GM19372 (cell line): ENCODE data around the gene CLUH.
"Not testable (repeated sequence)": the region's sequence is repeated elsewhere in the genome, so short reads cannot be mapped to it uniquely, and the experiment has no call there.

Experiments
- ATAC-seq: cut with Tn5 transposase; IDR thresholded peaks from one replicate; pipeline ENCODE4 v1.9.1; 2021; ENCODE audit warnings: mild to moderate bottlenecking, low read depth, moderate library complexity; ENCODE audit not compliant: unreplicated experiment

Gene CLUH

DNA sequence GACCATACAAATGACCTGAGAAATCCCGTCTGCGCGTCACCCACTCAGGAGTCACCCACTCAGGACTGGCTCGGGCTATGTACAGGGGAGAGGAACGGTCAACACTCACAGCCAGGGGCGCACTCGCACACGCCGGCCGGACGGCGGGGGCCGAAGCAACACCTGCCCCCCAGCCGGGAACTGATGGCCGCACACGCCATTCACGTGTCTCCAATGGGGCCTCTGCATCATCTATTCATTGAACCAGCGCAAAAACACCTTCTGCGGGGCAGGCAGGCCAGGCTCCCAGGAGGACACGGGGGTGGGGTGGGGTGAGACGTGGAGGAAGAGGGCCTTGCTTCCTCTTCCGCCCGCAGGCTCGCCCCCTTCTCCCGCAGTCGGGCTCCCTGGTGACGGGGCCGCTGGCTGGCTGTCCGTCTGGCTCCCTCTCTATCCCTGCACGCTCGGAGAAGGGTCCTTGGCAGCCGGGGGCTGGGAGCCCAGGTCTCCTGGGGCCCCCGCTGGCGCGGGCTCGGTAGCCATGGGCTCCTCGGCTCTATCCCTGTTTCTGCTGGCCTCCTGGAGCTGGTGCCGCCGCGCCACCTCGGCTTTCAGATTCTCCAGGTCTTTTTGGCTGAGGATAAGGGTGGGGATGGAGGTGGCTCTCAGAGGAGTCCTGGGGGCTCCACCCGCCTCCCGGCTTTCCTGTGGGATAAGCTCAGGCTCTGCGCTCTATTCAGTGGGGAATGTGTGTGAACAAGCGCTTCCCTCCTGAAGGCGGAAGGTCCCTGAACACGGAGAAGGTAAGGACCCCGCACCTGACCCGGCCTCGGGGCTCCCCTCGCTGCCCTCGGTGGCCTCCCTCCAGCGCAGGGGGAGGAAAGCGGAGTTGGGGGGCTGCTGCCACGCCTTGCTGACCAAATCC lies 21.1 kb downstream of the CLUH start:
- ATAC-seq = no peak

DNA sequence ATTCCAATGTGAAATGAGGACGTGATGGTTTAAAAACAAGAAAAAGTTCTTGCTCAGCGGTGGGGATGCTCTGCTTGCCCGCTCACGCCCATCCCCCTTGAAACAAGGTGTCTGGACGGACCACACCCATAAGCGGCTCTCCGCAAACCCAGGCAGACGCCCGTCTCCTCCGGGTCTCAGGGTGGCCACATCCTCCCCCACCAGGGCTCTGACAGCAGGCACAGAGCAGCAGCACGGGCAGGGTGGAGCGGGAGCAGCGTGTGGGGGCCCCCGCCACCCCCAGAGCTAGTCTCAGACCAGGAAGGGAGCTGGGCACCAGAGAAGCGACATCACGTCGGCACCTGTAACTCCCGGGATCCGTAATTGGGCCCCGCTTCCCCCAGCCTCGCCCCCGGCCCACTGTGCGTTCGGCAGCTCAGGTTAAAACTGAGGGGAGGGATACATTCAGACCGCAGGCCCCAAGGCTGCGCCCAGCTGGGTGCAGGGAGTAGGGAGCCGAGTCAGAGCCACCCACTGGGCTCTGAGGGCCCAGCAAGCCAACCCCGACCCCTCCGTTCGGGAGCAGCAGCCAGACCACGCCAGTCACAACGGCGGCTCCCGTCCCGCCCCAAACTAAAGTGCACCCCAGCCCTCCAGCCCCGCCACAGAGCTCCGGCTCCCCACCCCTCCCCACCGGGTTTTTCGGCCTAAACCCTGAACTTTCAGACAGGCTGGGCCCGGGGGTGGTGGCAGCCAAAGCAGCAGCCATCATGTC lies 22.0 kb downstream of the CLUH start:
- ATAC-seq = no peak

DNA sequence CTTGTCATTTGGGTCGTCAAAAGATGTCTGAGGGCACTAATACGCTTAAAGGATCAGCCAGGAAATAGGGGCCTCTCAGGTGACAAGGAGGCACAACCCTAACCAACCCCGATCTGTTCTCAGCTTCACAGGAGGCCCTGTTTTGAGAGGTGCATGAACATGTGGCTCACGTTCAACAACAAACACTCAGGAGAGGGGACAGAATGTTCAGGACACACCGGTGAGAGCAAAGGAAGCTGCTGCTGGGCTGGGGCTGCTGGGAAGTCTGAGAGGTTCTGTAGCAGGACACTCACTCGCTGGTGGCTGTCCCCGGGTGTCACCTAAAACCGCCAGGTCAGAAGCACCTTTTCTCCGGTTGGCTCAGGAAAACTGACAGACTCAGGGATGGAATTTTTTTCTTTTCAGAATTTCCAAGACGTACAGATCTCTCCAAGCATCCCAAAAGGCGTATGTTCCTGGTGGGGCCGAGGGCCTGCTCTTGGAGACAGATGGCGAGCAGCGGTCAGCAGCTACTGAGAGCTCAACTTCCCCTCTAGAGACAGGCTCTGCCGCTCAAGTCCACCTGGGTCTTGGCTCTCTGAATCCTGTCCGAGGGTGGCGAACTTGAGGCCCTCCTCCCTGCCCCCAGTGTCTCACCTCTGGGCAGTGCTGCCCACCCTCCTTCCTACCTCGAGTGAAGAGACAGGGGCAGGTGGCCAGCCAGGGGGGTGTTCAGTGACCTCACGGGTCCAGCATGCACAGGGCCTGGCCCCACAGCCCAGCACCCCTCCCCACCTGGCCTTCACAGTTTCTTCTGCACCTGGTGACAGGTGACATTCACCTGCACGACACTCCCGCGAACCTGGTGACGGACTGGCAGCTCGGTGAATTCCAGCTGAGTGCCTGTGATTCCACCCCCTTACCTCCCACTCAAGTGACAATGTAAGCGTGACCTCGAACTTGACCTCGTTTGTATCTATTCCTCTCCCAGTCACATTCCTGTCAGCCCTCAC lies 22.9 kb downstream of the CLUH start:
- no peak for ATAC-seq

DNA sequence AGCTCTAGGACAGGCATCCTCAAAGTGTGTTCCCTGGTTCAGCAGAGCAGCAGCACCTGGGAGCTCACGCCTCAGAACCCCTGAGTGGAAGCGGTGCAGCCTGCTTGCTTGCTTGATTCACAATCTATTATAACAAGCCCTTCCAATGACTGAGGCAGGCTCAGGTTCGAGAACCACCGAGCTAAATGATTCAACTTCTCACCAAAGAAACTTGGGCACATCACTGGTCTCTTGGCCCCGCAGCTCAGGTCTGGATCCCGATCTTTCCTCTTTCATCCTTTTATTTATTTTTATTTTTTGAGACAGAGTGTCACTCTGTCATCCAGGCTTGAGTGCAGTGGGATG lies 24.5 kb downstream of the CLUH start:
- ATAC-seq = no peak

DNA sequence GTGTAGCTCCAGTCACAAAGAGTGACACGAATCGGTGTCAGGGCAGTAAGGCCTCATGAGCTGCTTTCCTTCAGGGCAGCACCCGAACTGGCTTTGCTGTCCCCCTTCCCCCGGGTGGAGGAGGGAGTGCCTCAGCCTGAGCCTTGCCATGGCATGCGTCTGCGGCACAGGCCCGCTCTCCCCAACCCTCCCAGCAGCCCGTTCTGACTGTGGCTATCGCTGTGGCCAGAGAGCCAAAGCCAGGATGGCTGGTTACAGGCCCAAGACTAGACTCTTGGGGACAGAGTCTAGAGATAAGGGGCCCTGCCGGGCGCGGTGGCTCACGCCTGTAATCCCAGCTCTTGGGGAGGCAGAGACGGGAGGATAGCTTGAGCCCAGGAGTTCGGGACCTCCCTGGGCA lies 25.9 kb downstream of the CLUH start:
- no peak for ATAC-seq

DNA sequence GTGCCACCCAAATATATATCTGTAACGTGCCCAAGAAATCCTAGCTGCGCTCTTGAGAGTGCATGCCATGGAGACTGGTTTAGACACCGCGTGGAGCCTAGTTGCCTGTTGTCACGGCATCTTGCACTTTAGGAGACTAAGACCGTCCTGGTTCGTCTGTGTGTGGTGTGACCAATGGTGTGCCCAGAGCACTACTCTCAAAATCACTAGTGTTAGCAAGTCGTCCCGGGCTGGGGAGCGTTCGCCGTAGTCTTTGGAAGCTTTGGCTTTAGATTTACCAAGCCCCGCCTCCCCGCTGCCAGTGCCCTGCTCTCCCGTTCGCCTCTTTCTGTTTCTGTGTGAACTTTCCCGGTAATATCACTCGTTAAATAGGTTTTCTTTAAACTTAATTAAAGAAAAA lies 27.0 kb downstream of the CLUH start:
- ATAC-seq = no peak

DNA sequence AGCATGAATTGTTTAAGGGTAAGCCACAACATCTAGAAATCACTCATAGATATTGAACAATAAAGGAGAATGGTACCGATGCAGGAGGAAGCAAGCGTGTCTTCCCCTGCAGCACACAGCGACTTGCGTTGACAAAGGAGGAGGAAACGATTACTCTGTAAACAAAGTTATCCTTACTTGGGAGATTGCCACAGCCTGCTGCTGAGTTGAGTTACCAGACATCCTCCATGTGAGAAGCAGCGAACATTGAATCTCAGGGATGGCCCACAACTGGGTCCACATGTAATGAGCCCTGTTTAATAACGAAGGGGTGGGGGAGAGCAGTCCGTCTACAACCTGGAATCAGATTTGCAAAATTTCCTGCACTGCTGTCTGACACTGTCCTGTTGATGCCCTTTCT lies 27.7 kb downstream of the CLUH start:
- ATAC-seq = no peak

DNA sequence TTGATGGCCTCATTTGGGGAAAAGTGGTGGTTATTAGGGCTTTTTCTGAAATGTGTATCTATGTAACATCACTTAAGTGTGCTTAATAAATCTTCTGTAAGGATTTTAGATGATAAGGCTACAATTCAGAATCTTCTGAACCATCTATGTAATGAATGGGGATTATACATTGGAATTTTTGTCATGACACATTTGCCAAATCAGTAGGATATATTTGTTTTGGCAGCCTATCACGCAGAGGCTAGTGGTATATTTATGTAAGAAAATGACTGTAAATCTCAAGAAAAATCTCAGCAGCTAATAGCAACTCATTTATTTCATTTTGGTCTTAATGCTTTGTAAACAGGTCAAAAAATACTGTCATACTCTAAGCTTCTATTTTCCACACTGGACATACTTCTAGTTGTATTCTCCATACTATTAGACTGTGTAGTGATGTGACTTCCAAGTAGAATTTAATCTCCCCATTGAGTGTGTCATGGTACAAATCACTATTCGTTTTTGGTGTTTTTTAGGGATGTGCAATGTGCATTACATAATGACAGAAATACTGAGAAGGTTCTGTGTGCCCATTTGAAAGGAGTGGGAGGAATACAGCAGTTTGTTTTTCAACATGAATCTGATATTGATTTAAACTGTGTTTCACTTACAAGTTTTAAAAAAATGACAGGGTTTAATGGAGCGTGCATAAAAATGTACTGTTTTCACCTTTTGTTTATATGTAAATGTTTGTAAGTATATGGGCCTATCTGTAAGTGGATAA lies 29.2 kb downstream of the CLUH start:
- no peak for ATAC-seq

DNA sequence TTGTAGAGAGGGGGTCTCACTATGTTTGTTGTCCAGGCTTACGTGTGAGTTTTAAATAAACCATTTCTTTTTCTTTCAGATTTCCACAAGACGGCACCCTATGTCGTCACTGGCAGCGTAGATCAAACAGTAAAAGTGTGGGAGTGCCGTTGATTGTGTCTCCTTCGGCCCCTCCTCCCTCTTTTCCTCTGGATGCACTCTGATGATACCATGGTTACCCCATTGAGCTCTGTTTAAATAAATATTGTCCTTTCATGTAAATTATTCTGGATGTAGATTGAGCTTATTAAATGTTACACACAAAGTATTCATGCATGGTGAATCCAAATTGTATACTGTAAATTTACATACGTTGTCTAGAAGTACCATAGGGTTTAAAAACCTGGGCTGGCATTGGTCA lies 29.9 kb downstream of the CLUH start:
- no peak for ATAC-seq

DNA sequence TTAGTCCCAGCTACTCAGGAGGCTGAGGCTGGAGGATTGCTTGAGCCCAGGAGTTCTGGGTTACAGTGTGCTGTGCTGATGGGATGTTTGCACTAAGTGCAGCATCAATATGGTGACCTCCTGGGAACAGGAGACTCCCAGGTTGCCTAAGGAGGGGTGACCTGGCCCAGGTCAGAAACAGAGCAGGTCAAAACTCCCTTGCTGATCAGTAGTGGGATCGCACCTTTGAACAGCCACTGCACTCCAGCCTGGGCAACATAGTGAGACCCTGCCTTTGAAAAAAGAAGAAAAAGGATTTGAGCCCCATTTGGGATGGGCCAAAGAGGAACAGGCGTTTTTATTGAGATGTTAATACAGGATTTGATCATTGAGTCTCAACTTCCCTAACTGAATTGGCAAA lies 30.6 kb downstream of the CLUH start:
- ATAC-seq = no peak

DNA sequence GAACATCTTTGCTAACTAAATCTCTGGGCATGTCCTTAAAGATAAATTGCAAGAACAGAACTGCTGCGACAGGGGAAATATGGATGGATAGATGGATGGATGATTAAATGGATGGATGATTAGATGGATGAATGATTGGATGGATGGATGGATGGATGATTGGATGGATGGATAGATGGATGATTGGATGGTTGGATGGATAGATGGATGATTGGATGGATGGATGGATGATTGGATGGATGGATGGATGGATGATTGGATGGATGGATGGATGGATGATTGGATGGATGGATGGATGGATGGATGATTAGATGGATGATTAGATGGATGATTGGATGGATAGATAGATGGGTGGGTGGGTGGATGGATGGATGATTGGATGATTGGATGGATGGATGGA lies 32.3 kb downstream of the CLUH start:
- ATAC-seq = not testable (repeated sequence)

DNA sequence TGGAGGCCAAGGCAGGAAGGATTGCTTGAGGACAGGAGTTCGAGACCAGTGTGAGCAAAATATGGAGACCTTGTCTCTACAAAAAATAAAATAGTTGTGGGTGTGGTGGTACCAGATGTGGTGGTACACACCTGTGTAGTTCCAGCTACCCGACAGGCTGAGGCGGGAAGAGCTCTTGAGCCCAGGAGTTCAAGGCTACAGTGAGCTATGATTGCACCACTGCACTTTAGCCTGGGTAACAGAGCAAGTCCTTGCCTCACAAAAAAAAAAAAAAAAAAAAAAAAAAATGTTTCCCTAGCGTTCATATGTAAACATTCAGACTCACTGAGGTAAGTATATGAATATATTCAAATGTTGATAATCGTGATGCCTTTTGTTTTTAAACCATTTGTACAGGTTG lies 39.5 kb downstream of the CLUH start:
- no peak for ATAC-seq

DNA sequence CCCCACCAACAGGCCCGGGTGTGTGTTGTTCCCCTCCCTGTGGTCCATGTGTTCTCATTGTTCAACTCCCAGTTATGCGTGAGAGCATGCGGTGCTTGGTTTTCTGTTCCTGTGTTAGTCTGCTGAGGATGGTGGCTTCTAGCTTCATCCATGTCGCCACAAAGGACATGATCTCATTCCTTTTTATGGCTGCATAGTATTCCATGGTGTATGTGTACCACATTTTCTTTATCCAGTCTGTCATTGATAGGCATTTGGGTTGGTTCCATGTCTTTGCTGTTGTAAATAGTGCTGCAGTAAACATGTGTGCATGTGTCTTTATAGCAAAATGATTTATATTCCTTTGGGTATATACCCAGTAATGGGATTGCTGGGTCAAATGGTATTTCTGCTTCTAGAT lies 51.2 kb downstream of the CLUH start:
- not testable (repeated sequence) for ATAC-seq

DNA sequence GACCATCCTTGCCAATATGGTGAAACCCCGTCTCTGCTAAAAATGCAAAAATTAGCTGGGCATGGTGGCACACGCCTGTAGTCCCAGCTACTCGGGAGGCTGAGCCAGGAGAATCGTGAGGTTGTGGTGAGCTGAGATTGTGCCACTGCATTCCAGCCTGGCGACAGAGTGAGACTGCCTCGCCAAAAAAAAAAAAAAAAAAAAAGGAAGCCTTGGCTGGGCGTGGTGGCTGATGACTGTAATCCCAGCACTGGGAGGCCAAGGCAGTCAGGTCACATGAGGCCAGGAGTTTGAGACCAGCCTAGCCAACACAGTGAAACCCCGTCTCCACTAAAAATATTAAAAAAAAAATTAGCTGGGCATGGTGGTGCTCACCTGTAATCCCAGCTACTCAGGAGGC lies 52.2 kb downstream of the CLUH start:
- ATAC-seq = not testable (repeated sequence)

DNA sequence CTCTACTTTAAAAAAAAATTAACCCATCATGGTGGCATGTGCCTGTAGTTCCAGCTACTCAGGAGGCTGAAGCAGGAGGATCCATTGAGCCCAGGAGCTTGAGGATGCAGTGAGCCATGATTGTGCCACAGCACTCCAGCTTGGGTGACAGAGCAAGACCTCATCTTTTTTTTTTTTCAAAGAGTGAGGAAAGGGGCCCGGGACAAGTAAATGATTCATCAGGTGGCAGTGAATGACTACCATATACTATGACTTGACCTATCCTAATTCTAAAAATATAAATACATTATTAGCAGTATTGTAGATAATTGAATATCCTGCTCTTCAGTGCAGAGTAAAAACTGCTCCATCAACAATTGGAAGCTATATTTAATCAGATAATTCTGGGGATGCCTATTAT lies 55.3 kb downstream of the CLUH start:
- no peak for ATAC-seq

DNA sequence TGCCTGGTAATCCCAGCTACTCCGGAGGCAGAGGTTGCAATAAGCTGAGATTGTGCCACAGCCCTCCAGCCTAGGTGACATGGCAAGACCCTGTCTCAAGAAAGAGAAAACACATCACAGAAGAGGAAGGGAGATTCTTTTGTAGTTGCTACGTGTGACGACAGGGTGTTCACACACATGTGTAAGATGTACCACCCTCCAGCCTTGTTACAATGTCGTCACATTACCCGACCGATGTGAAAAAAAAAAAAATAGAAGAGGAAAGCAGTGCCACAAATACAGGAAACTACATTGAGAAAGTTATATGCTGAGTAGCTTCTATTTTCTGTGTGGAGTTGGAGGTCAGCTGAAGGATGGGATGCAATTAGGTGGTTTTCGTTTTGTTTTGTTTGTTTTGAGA lies 56.0 kb downstream of the CLUH start:
- no peak for ATAC-seq

DNA sequence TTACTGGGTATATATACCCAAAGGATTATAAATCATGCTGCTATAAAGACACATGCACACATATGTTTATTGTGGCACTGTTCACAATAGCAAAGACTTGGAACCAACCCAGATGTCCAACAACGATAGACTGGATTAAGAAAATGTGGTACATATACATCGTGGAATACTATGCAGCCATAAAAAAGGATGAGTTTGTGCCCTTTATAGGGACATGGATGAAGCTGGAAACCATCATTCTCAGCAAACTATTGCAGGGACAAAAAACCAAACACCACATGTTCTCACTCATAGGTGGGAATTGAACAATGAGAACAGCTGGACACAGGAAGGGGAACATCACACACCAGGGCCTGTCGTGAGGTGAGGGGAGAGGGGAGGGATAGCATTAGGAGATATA lies 58.7 kb downstream of the CLUH start:
- not testable (repeated sequence) for ATAC-seq

DNA sequence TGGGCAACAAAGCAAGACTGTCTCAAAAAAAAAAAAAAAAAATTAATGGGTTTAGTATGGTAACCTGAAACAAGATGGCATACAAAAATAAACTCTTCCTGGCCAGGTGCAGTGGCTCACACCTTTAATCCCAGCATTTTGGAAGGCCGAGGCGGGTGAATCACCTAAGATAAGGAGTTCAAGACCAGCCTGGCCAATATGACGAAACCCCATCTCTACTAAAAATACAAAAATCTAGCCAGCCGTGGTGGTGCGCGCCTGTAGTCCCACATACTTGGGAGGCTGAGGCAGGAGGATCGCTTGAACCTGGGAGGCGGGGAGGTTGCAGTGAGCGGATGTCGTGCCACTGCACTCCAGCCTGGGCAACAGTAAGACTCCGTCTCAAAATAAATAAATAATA lies 62.4 kb downstream of the CLUH start:
- no peak for ATAC-seq

DNA sequence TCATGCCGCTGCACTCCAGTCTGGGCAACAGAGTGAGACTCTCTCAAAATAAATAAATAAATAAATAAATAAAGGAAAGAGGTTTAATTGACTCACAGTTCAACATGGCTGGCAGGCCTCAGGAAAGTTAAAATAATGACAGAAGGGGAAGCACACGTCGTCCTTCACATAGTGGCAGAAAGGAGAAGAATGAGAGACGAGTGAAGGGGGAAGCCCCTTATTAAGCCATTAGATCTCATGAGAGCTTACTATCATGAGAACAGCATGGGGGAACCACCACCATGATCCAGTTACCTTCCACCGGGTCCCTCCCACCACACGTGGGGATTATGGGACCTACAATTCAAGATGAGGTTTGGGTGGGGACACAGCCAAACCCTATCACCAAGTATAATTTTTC lies 63.6 kb downstream of the CLUH start:
- ATAC-seq = no peak

DNA sequence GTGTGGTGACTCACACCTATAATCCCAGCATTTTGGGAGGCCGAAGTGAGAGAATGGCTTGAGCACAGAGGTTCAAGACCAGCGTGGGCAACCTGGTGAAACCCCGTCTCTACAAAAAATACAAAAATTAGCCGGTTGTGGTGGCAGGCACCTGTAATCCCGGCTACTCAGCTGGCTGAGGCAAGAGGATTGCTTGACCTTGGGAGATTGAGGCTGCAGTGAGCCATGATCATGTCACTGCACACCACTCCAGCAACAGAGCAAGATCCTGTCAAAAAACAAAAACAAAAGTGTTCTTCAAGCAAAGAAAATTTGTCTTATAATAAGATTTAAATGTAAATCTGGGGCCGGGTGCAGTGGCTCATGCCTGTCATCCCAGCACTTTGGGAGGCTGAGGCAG lies 66.6 kb downstream of the CLUH start:
- ATAC-seq = no peak
